Parathyroid adenoma (tissue), 2 donors: Measurements from ENCODE around the gene RIN3.

Experiments
- H2AFZ ChIP-seq: fragments of 300-600 bp; sonication (generic); one replicate; pipeline ENCODE4 v1.7.0; 2017; ENCODE audit warnings: antibody characterized with exemption, mild to moderate bottlenecking
- H3K27ac ChIP-seq: fragments of 300-600 bp; sonication (generic); one replicate; pipeline ENCODE4 v1.7.0; 2017
- H3K27me3 ChIP-seq: fragments of 300-600 bp; sonication (generic); one replicate; pipeline ENCODE4 v1.7.0; 2017; ENCODE audit warnings: low read length; ENCODE audit not compliant: control insufficient read depth, insufficient read depth
- H3K36me3 ChIP-seq: fragments of 300-600 bp; sonication (generic); one replicate; pipeline ENCODE4 v1.7.0; 2017; ENCODE audit warnings: low read length; ENCODE audit not compliant: control insufficient read depth, insufficient read depth
- H3K4me1 ChIP-seq: fragments of 300-600 bp; sonication (generic); one replicate; pipeline ENCODE4 v1.7.0; 2017; ENCODE audit warnings: control low read depth
- H3K4me2 ChIP-seq: fragments of 300-600 bp; sonication (generic); one replicate; pipeline ENCODE4 v1.7.0; 2017; ENCODE audit warnings: low read length
- H3K4me3 ChIP-seq: fragments of 300-600 bp; sonication (generic); one replicate; pipeline ENCODE4 v1.7.0; 2017; ENCODE audit warnings: low read depth, low read length
- H3K79me2 ChIP-seq: fragments of 300-600 bp; sonication (generic); one replicate; pipeline ENCODE4 v1.7.0; 2017; ENCODE audit warnings: control low read depth
- H3K9ac ChIP-seq: fragments of 300-600 bp; sonication (generic); one replicate; pipeline ENCODE4 v1.7.0; 2017; ENCODE audit warnings: mild to moderate bottlenecking
- H3K9me3 ChIP-seq: fragments of 300-600 bp; sonication (generic); one replicate; pipeline ENCODE4 v1.7.0; 2017; ENCODE audit warnings: low read length; ENCODE audit not compliant: control insufficient read depth
- CTCF ChIP-seq: fragments of 300-600 bp; sonication (generic); IDR thresholded peaks from one replicate; pipeline ENCODE4 v1.7.0; 2017; ENCODE audit warnings: antibody characterized with exemption, mild to moderate bottlenecking
- donor health status: primary hyperparathyroidism.

The RIN3 gene

GRCh38 chr14:92601757-92602417, 88.3 kb downstream of the RIN3 start:
- no peak overlapping the region for H3K4me2 ChIP-seq
- no peak overlapping the region for H3K9ac ChIP-seq
- no peaks in the 10 kb centered on the region for H3K27me3 ChIP-seq
- H3K36me3 ChIP-seq = no peaks in the 10 kb centered on the region
- no peak for TF ChIP-seq CTCF
- H3K27ac ChIP-seq = no peak overlapping the region
- H3K4me1 ChIP-seq = peaks cover 6% of the 10 kb centered on the region
- H3K79me2 ChIP-seq = no peaks in the 10 kb centered on the region
- no peaks in the 10 kb centered on the region for H3K9me3 ChIP-seq
- H3K4me3 ChIP-seq = no peak overlapping the region
- no peak overlapping the region for H2AFZ ChIP-seq

GRCh38 chr14:92603309-92604242, 90.0 kb downstream of the RIN3 start:
- peak; percentile 67 for TF ChIP-seq CTCF
- Histone ChIP-seq H3K4me3 (no peak overlapping the region), H3K4me1 (peaks cover 6% of the 10 kb centered on the region)

GRCh38 chr14:92605274-92605940, 91.8 kb downstream of the RIN3 start:
- peaks cover 11% of the 10 kb centered on the region for H3K4me1 ChIP-seq
- H3K9me3 ChIP-seq = no peaks in the 10 kb centered on the region
- no peak overlapping the region for H3K4me2 ChIP-seq
- no peaks in the 10 kb centered on the region for H3K27me3 ChIP-seq
- H3K36me3 ChIP-seq = no peaks in the 10 kb centered on the region
- no peaks in the 10 kb centered on the region for H3K79me2 ChIP-seq
- no peak for TF ChIP-seq CTCF
- H3K27ac ChIP-seq = no peak overlapping the region
- no peak overlapping the region for H2AFZ ChIP-seq
- H3K9ac ChIP-seq = no peak overlapping the region
- H3K4me3 ChIP-seq = no peak overlapping the region

More at GRCh38 chr14:92603309-92604242, 90.0 kb downstream of the RIN3 start:
- Histone ChIP-seq H3K79me2 (no peaks in the 10 kb centered on the region), H2AFZ (peak overlapping the region; percentile 54), H3K27me3 (no peaks in the 10 kb centered on the region), H3K4me2 (no peak overlapping the region), H3K9ac (no peak overlapping the region), H3K36me3 (no peaks in the 10 kb centered on the region), H3K27ac (peak overlapping the region; percentile 43), H3K9me3 (no peaks in the 10 kb centered on the region)

GRCh38 chr14:92607251-92607650, 93.7 kb downstream of the RIN3 start:
- Histone ChIP-seq H2AFZ (no peak overlapping the region), H3K4me2 (no peak overlapping the region), H3K79me2 (no peaks in the 10 kb centered on the region), H3K27ac (no peak overlapping the region), H3K9me3 (no peaks in the 10 kb centered on the region), H3K4me1 (peaks cover 11% of the 10 kb centered on the region), H3K27me3 (no peaks in the 10 kb centered on the region), H3K4me3 (no peak overlapping the region), H3K36me3 (no peaks in the 10 kb centered on the region), H3K9ac (no peak overlapping the region)
- TF ChIP-seq CTCF = no peak
